Jurkat, Clone E6-1 (cell line): ENCODE data around the gene HSD17B14.

Experiments
- DNase-seq: peaks from one replicate; pipeline ENCODE4 v3.0.0-alpha.2; 2011; ENCODE audit warnings: low read depth, low spot score
- H3K4me3 ChIP-seq: 2 replicates; pipeline ENCODE4 v1.5.1; 2011; ENCODE audit warnings: mild to moderate bottlenecking, low read length, control low read depth, moderate library complexity

HSD17B14 gene

DNA sequence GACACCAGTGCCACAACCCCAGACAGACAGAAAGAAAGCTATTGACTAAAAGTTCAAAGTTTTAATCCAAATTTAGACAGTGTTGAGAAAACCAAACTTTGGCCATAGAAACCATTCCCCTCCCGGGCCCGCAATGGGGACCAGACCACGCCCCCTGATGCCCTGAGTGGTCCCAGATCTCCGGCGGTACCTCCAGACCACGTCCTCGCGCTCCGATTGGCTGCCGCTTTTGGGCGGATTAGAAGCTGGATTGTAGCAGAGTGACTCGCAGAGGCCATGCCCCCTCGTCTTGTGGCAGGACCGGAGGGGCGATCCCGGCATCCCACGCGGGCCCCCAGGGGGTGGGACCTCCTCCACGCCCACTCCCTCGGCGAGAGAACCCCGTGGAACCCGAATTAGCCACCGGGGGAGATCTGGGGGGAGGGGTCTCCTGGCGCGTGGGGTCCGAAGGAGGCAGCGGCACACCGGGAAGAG, 797 bp upstream of the HSD17B14 start:
- DNase-seq: peak; percentile 89
- H3K4me3 ChIP-seq: peak overlapping the region; percentile 63

DNA sequence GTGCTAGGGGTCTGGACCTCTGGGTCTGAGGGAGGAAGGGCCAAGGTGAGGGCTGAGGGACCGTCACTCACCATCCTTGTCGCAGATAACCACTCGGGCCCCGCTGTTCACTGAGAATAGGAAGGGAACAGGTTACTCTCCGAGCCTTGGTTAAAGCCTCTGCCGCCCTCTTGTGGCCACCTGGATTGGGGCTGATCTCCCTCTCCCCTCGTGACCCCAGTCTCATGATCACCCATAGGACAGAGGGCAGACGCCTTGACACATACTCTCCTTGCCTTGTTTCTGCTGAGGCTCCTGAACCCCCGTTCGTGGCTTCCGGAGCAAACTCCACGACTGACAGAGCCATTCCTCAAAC, 580 bp downstream of the HSD17B14 start:
- H3K4me3 ChIP-seq: peak overlapping the region; percentile 63
- DNase-seq: peak; percentile 86

DNA sequence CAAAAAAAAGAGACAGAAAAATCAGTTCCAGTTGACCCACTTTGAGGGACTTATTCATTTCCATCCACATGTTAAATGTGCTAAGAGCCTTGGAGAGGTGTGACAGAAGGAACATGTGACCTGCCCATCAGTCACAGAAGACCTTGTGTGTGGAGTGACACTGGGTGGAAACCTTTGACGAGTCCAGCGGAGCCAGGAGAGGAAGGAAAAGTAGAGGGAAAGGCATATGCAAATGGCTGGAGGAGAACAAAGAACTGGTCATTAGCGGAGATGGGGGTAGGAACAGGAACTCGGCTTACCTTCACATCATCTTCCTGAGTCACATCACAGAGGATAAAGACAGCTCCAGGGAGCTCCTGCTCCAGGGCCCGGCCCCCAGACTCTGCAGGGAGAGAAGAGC, 2.3 kb downstream of the HSD17B14 start:
- no peak for DNase-seq
- no peak overlapping the region for H3K4me3 ChIP-seq

DNA sequence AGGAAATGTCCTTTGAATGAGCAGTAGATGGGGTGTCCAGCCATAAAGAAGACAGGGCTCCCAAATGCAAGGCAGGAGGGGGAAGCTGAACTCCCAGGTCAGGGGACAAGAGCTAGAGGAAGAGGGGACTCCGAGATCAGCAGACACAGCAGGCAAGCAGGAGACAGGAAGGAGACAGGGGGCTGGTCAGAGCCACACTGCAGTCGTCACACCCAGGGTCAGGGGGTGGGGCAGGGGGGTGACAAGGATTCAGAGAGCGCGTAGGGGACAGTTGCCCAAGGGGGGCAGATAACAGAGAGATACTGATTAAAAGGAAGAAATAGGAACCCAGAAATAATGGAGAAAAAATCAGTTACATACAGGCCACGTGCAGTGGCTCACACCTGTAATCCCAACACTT, 3.2 kb downstream of the HSD17B14 start:
- DNase-seq: no peak
- H3K4me3 ChIP-seq: no peak overlapping the region

DNA sequence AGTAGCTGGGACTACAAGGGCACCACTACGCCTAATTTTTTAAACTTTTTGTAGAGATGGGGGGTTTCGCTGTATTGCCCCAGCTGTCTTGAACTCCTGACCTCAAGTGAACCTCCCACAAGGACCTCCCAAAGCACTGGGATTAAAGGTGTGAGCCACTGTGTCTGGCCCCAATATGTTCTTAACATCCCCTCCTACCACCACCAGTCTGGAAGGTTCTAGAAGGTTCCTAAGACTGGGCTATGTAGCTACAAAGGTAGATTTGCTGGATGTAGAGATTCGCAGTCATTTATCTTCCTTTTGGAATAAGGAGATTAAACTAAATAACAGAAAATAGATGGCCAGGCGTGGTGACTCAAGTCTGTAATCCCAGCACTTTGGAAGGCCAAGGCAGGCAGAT, 5.3 kb downstream of the HSD17B14 start:
- H3K4me3 ChIP-seq: no peak overlapping the region
- DNase-seq: no peak

DNA sequence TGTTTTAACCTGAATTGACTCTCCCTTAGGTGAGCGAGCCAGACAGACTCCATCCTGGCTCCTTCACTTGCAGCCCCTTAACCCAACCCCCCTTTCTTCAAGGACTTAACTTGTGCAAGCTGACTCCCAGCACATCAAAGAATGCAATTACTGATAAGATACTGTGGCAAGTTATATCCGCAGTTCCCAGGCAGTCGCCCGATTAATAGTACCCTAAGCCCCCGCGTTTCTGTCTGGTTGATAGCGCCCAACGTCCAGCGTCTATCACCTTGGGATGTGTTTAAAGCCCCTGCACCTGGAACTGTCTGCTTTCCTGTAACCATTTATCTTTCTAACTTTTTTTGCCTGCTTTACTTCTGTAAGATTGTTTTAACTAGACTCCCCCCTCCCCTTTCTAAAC, 6.2 kb downstream of the HSD17B14 start:
- no peak for DNase-seq
- H3K4me3 ChIP-seq: no peak overlapping the region

DNA sequence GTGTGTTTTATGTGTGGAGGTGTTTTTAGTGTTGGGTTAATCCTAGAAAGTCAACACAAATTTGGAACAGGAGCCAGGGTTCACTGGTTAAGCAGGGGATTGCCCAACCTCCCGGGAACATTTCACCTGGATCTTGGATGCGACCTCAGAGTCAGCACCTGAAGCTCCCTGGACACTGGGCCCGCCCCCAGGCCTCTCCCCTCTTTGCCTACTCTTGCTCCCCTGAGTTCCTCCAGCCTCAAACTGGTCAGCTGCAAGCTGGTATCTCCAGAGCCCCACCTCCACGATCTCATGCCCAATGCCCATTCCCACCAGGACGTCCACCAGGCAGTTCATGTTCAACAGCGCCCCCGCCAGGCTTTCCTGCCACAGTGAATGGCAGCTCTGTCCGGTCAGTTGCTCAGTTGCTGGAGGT, 9.7 kb downstream of the HSD17B14 start:
- DNase-seq: no peak
- H3K4me3 ChIP-seq: no peak overlapping the region

DNA sequence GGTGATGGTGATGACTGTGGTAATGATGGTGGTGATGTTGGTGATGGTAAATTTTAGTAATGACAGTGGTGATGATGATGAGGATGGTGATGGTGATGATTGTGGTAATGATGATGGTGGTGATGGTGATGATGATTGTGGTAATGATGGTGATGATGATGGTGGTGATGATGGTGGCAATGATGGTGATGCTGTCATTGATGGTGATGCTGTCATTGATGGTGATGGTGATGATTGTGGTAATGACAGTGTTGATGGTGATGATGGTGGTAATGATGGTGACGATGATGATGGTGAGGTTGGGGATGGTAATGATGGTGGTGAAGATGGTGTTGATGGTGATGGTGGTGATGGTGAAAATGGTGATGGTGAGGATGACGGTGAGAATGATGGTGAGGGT, 13.8 kb downstream of the HSD17B14 start:
- no peak overlapping the region for H3K4me3 ChIP-seq
- no peak for DNase-seq

DNA sequence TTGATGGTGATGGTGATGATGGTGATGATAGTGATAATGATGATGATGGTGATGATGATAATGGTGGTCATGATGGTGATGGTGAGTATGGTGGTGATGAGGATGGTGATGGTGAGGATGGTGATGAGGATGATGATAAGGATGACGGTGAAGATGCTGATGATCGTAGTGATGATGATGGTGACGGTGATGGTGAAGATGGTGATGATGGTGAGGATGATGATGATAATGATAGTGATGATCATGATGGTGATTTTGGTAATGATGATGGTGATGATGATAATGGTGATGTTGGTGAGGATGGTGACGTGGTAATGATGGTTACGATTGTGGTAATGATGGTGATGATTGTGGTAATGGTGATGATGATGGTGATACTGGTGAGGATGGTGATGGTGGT, 14.7 kb downstream of the HSD17B14 start:
- H3K4me3 ChIP-seq: no peak overlapping the region
- DNase-seq: no peak

DNA sequence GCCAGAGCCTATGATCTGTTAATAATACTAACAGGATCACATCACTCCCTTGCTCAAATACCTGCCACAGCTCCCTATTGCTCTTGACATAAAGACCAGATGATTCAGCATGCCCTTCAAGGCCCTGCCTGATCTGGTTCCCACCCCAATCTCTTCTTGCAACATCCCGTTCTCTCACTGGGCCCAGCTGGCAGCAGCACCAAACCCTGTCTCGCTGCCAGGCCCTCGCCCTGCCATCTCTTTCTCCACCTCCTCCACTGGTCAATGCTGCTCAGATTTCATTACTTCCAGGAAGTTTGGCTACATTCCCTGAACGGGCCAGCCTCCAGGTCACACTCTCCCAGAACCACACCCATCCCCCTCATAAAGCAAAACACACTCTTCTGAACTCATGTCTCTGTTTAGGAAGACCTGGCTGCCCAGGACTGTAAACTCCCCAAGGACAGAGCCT, 16.9 kb downstream of the HSD17B14 start:
- no peak overlapping the region for H3K4me3 ChIP-seq
- no peak for DNase-seq

DNA sequence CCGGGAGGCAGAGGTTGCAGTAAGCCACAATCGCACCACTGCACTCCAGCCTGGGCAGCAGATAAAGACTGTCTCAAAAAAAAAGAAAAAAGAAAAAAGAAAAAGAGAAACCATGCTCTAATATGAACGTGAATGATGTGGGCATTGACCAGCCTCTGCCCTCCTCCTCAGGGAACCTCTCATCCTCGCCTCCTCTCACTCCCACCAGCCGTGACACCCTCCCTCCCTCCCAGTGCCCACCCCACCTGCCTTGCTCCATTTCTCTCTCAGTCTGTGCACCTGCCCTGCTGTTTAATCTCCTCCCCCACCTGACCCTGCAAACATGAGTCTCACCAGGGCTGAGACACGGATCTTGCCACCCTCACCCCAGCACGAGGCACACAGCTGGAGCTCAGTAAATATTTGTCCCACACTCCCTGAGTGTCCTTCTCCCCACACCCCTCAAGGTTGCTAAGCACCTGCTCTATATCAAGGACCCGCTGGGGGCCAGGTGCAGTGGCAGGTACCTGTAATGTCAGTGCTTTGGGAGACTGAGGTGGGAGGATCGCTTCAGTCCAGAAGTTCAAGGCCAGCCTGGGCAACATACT, 18.0 kb downstream of the HSD17B14 start:
- DNase-seq: no peak
- H3K4me3 ChIP-seq: no peak overlapping the region

DNA sequence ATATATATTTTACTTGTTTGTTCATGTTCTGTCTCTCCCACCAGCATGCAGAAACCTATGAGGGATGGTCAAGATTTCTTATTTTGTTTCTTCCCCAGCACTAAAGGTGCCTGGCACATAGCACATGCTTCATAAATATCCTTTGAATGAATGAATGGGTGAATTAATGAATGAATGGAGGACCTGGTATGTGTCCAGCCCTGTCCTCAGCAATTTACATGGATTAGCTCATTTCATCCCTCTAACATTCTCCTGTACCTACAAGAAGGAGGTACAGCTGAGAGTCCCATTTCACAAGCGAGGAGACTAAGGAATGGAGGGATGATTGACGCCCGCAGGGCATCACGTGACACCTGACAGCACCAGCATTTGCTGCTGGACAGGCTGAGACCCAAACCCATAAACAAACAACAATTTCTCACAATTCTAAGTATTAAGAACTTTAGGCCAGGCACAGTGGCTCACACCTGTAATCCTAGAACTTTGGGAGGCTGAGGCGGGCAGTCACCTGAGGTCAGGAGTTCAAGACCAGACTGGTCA, 18.6 kb downstream of the HSD17B14 start:
- no peak for DNase-seq
- no peak overlapping the region for H3K4me3 ChIP-seq

DNA sequence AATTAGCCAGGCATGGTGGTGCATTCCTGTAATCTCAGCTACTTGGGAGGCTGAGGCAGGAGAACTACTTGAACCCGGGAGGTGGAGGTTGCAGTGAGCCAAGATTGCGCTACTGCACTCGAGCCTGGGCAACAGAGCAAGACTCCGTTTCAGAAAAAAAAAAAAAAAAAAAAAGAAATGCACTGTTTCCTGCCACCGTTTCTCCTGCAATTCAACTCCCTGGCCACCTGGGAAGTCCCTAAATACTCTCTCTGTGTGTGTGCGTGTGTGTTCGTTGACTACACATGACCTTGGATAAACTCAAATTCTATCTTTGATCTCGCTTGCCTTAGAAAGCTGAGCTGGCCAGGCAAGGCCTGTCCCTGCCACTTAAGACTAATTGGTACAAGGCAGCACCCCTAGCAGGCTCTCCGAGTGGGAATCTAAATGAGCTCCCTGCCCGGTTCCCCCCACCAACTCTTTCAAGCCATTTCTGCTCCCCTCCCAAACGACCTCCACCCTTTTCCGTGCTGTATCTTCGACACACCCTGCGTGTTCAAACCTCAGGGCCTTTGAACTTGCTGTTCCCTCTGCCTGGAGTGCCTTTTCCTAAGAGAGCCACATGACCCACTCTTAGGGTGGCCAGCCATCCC, 20.3 kb downstream of the HSD17B14 start:
- H3K4me3 ChIP-seq: no peak overlapping the region
- DNase-seq: peak; percentile 59

DNA sequence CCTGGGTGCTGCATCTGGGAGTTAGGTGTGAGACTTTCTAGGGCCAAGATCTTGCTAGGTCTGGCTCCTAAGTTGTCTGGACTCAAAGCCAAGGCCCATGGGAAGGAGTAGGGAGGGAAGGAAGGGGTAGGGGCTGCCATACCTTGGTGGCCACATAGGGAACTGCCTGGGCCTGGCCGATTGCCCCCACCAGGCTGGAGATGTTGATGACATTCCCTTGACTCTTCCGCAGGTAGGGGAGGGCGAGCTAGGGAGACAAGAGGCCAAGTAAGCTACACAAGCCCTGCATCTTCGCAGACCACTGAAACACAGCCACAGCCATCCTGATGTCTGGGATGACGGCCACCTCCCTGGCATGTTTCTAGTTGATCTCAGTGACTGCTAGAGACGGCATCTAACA, 21.4 kb downstream of the HSD17B14 start:
- no peak overlapping the region for H3K4me3 ChIP-seq
- DNase-seq: no peak

DNA sequence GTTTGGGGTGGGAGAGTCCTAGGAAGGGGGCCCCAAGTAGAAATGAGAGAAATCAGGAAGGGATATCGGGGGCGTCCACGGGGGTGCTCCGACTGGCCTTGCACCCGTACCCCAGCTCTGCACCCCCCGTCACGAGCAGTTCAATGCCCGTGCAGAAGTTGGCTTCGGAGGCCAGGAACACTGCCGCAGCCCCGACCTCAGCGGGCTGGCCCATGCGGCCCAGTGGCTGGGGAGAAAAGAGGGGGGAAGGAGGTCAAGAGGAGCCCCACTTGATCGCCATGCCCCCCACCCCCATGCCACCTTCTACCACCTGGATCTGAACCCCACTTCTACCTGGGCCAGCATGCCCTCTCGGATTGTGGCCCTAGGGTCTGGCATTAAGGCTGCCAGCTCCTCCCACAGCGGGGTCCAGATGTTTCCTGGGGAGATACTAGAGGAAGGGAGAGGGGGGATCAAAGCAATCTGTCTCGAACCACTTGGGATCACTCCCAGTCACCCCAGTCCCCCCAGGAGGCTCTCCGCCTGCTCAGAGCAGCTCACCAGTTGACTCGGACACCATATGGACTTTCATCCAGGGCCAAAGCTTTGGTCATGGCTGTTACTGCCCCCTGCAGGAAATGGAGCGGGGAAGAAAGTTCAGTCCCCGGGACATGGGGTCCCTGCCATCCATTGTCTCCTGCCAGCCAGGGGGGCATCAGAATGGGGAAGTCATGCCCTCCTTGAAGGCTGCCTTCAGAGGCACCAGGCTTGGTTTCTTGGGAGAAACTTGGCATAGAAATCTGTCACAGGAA, 23.0 kb downstream of the HSD17B14 start:
- no peak for DNase-seq
- no peak overlapping the region for H3K4me3 ChIP-seq

DNA sequence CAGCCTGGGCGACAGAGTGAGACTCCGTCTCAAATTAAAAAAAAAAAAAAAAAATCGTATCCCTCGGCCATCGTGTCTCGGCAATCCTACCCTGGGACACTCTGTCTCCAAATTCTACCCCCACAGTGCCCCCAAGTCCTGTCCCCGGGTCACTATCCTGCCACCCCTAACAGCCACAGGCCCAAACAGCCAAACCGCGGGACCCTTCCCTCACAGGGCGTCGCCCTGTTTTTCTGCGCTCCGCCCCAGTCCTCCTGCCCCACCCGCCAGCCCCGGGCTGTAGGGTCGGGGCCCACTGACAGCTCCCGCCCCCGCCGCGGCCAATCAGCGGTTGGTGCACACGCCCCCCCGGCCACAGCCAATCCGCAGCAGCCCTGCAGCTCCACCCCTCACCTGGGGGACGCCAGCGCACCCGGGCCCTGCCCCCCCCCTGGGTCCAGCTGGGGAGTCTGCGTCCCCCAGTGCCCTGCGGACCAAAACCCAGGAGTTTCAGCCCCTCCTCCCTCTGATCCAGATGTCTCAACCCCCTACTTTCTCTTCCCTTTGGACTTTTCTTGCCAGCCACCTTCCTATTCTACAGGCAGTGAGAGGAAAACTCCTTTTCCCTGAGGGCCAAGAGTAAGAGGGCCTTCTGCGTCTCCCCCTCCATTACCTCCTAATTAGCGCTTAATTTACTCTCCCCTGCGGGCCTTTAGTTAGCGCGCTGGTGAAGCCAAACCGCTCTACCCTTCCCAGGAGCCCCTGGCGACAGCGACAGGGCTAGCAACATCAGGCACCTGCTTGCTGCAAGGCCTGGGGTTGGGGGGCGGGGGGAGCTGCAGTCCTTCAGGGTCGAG, 24.0 kb downstream of the HSD17B14 start:
- DNase-seq: peak; percentile 63
- peak overlapping the region; percentile 49 for H3K4me3 ChIP-seq

DNA sequence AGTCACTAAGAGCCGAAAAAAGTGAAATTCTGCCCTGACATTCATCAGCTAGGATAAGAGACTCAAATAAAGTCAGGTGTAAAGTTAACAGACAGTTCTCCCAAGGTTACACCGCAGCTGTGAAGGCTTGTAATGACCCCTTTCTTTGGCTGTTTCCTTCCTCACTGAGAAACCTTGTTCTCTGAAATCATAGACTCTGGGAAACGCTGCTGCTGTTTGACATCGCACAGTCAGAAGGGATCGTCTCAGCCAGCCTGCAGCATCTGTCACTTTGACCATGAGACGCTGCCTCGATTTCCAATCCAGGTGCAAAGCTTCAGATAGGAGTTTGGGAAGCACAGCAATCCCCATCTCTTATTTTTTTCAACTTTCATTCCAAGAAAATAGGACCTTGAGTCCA, 26.1 kb downstream of the HSD17B14 start:
- peak overlapping the region; percentile 77 for H3K4me3 ChIP-seq
- DNase-seq: no peak

DNA sequence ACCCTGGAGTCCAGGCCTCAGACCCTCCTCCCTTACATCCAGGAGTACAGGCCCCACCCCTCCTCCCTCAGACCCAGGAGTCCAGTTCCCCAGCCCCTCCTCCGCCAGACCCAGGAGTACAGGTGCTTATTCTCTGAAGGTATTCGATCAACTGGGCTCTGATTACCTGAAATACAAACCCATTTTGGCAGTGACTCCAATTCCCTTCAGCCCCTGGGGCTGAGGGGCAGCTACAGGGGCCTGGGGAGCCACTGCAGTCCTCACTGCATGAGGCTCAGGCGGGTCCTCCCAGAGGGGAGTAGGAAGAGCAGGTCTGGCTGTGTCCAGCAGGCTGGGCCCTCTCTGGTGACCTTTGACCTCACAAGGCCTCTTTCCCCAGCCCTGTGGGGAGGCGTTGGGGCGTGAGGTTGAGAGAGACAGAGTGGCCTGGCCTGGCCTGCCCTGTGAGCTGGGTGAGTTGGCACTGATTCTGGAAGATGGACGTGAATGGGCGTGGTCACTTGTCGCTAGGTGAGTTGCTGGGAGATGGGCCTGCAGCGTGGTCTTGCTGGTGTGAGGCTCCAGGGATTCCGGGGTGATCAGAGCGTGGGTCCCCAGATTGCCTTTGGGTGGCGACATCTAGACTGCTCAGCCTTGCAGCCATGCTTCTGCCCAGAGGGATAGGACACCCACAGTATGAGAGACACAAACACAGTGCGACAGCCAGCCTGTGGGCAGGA, 28.5 kb downstream of the HSD17B14 start:
- H3K4me3 ChIP-seq: no peak overlapping the region
- DNase-seq: no peak
